ENCODE results near the gene ALDH1A2.
"Not testable (repeated sequence)": the region's sequence is repeated elsewhere in the genome, so short reads cannot be mapped to it uniquely, and the experiment has no call there.

ALDH1A2 gene

GRCh38 chr15:58045376-58045775 lies 20.1 kb downstream of the ALDH1A2 start:
- H3K36me3 ChIP-seq (replicated peaks); H3K4me3 ChIP-seq; H3K27me3 ChIP-seq (ENCODE audit: low read depth); in situ Hi-C loops (cut with MboI; ENCODE audit: low sequenced_read_pairs); DNase-seq (ENCODE audit: low spot score in 2 of 2); H3K9me3 ChIP-seq: not testable (repeated sequence)
- peaks cover 19% of the 10 kb centered on the region for H3K4me1 ChIP-seq

- Histone ChIP-seq H3K9me3 (no peaks in the 10 kb centered on the region), H3K36me3 (replicated peaks) (no peaks in the 10 kb centered on the region), H3K4me1 (peaks cover 16% of the 10 kb centered on the region), H3K27me3 (ENCODE audit: low read depth) (no peaks in the 10 kb centered on the region; the same call in 1 of the 2 replicates), H3K4me3 (no peak overlapping the region)
- no peak for DNase-seq (ENCODE audit: low spot score in 2 of 2)
- in situ Hi-C loops (cut with MboI; ENCODE audit: low sequenced_read_pairs), result no loop called here
These were observed 21.0 kb downstream of the ALDH1A2 start for GRCh38 chr15:58044551-58044950.

- no peaks in the 10 kb centered on the region for H3K9me3 ChIP-seq
- peak; percentile 60 to 72 for DNase-seq (ENCODE audit: low spot score in 2 of 2)
- peaks cover 21% of the 10 kb centered on the region for H3K4me1 ChIP-seq
- H3K4me3 ChIP-seq, result no peak overlapping the region
- in situ Hi-C loops (cut with MboI; ENCODE audit: low sequenced_read_pairs), result no loop called here
- no peaks in the 10 kb centered on the region; the same call in 1 of the 2 replicates for H3K27me3 ChIP-seq (ENCODE audit: low read depth)
- no peaks in the 10 kb centered on the region for H3K36me3 ChIP-seq (replicated peaks)
These were observed 22.2 kb downstream of the ALDH1A2 start for GRCh38 chr15:58043192-58043903.

GRCh38 chr15:58042006-58042405 lies 23.5 kb downstream of the ALDH1A2 start:
- no peaks in the 10 kb centered on the region; the same call in 1 of the 2 replicates for H3K27me3 ChIP-seq (ENCODE audit: low read depth)
- no peaks in the 10 kb centered on the region for H3K36me3 ChIP-seq (replicated peaks)
- H3K4me3 ChIP-seq, result no peak overlapping the region
- no peak for DNase-seq (ENCODE audit: low spot score in 2 of 2)
- peaks cover 21% of the 10 kb centered on the region for H3K4me1 ChIP-seq
- no peaks in the 10 kb centered on the region for H3K9me3 ChIP-seq
- in situ Hi-C loops (cut with MboI; ENCODE audit: low sequenced_read_pairs), result no loop called here

- no peak overlapping the region for H3K4me3 ChIP-seq
- no peak for DNase-seq (ENCODE audit: low spot score in 2 of 2)
- no peaks in the 10 kb centered on the region for H3K36me3 ChIP-seq (replicated peaks)
- peaks cover 17% of the 10 kb centered on the region for H3K4me1 ChIP-seq
- H3K27me3 ChIP-seq (ENCODE audit: low read depth), result no peaks in the 10 kb centered on the region
- in situ Hi-C loops (cut with MboI; ENCODE audit: low sequenced_read_pairs), result no loop called here
- no peaks in the 10 kb centered on the region for H3K9me3 ChIP-seq
These were observed 25.4 kb downstream of the ALDH1A2 start for GRCh38 chr15:58040150-58040549.

- Histone ChIP-seq H3K27me3 (ENCODE audit: low read depth) (no peaks in the 10 kb centered on the region; the same call in 1 of the 2 replicates), H3K4me1 (peaks cover 17% of the 10 kb centered on the region), H3K9me3 (no peaks in the 10 kb centered on the region), H3K4me3 (no peak overlapping the region), H3K36me3 (replicated peaks) (no peaks in the 10 kb centered on the region)
- in situ Hi-C loops (cut with MboI; ENCODE audit: low sequenced_read_pairs), result no loop called here
- DNase-seq (ENCODE audit: low spot score in 2 of 2), result peak; percentile 11 to 52
These were observed 26.2 kb downstream of the ALDH1A2 start for GRCh38 chr15:58039079-58040035.

- no peak for DNase-seq (ENCODE audit: low spot score in 2 of 2)
- Histone ChIP-seq H3K27me3 (ENCODE audit: low read depth) (no peaks in the 10 kb centered on the region; the same call in 1 of the 2 replicates), H3K4me3 (no peak overlapping the region), H3K4me1 (peaks cover 17% of the 10 kb centered on the region), H3K9me3 (no peaks in the 10 kb centered on the region), H3K36me3 (replicated peaks) (no peaks in the 10 kb centered on the region)
- in situ Hi-C loops (cut with MboI; ENCODE audit: low sequenced_read_pairs), result no loop called here
These were observed 27.0 kb downstream of the ALDH1A2 start for GRCh38 chr15:58038426-58039078.

- Histone ChIP-seq H3K27me3 (ENCODE audit: low read depth) (no peaks in the 10 kb centered on the region; the same call in 1 of the 2 replicates), H3K36me3 (replicated peaks) (no peaks in the 10 kb centered on the region), H3K4me3 (no peak overlapping the region), H3K9me3 (no peaks in the 10 kb centered on the region), H3K4me1 (peaks cover 17% of the 10 kb centered on the region)
- in situ Hi-C loops (cut with MboI; ENCODE audit: low sequenced_read_pairs), result no loop called here
- DNase-seq (ENCODE audit: low spot score in 2 of 2), result no peak
These were observed 27.7 kb downstream of the ALDH1A2 start for GRCh38 chr15:58037723-58038301.

- H3K4me3 ChIP-seq, result no peak overlapping the region
- H3K36me3 ChIP-seq (replicated peaks), result no peaks in the 10 kb centered on the region
- no peaks in the 10 kb centered on the region; the same call in 1 of the 2 replicates for H3K27me3 ChIP-seq (ENCODE audit: low read depth)
- in situ Hi-C loops (cut with MboI; ENCODE audit: low sequenced_read_pairs), result no loop called here
- no peak for DNase-seq (ENCODE audit: low spot score in 2 of 2)
- H3K9me3 ChIP-seq, result no peaks in the 10 kb centered on the region
- H3K4me1 ChIP-seq, result peaks cover 17% of the 10 kb centered on the region
These were observed 28.9 kb downstream of the ALDH1A2 start for GRCh38 chr15:58036579-58036978.

- in situ Hi-C loops (cut with MboI; ENCODE audit: low sequenced_read_pairs); H3K4me3 ChIP-seq: not testable (repeated sequence)
These were observed 37.1 kb downstream of the ALDH1A2 start for GRCh38 chr15:58028392-58028791.

GRCh38 chr15:58026552-58026951 lies 39.0 kb downstream of the ALDH1A2 start:
- no peak for DNase-seq (ENCODE audit: low spot score in 2 of 2)
- Histone ChIP-seq H3K4me3 (no peak overlapping the region), H3K27me3 (ENCODE audit: low read depth) (no peaks in the 10 kb centered on the region; the same call in 1 of the 2 replicates), H3K4me1 (no peaks in the 10 kb centered on the region), H3K9me3 (no peaks in the 10 kb centered on the region), H3K36me3 (replicated peaks) (no peaks in the 10 kb centered on the region)
- in situ Hi-C loops (cut with MboI; ENCODE audit: low sequenced_read_pairs), result no loop called here

More at GRCh38 chr15:58028392-58028791, 37.1 kb downstream of the ALDH1A2 start:
- not testable (repeated sequence) for H3K27me3 ChIP-seq (ENCODE audit: low read depth); H3K4me1 ChIP-seq; H3K9me3 ChIP-seq; DNase-seq (ENCODE audit: low spot score in 2 of 2); H3K36me3 ChIP-seq (replicated peaks)

GRCh38 chr15:58026051-58026450 lies 39.5 kb downstream of the ALDH1A2 start:
- Histone ChIP-seq H3K27me3 (ENCODE audit: low read depth) (no peaks in the 10 kb centered on the region; the same call in 1 of the 2 replicates), H3K9me3 (no peaks in the 10 kb centered on the region), H3K36me3 (replicated peaks) (no peaks in the 10 kb centered on the region), H3K4me1 (no peaks in the 10 kb centered on the region), H3K4me3 (no peak overlapping the region)
- DNase-seq (ENCODE audit: low spot score in 2 of 2), result no peak
- in situ Hi-C loops (cut with MboI; ENCODE audit: low sequenced_read_pairs), result no loop called here
